ENCODE data around the gene TTC28.
"Not testable (repeated sequence)": the region's sequence is repeated elsewhere in the genome, so short reads cannot be mapped to it uniquely, and the experiment has no call there.

The TTC28 gene

DNA sequence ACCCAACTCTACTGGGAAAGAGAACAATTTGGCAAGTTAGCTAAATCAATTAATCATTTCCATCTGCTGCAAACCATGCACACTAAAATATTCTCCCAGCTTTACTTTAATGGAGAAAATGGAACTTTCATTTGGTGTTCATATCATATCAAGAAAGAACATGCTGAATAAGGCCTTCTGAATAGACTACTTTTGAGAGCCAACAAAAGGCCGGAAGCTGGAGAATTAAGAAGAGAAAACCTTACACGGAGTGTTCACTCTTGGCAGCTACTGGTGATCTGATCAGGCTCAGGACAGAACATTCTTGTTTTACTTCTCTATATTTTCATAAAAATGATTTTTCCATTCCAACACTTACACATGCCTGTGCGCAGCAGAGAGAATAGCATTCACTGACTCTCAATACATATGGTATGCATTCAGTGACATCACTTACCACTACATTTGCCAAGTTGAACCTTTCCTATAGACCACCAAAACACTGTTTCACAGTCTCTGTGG, 165.3 kb downstream of the TTC28 start:
- H3K4me1 ChIP-seq (ENCODE audit: insufficient read depth, insufficient read length) = no peaks in the 10 kb centered on the region
- H3K36me3 ChIP-seq (ENCODE audit: insufficient read depth, insufficient read length, low read length) = no peaks in the 10 kb centered on the region
- H3K9me3 ChIP-seq (ENCODE audit: insufficient read depth, low read length) = no peaks in the 10 kb centered on the region
- H3K4me3 ChIP-seq (ENCODE audit: insufficient read length, low read depth) = no peak overlapping the region
- no peak overlapping the region for H3K9ac ChIP-seq (ENCODE audit: insufficient read length, low read depth)
- DNase-seq (ENCODE audit: low read depth, low spot score) = no peak
- TF ChIP-seq SUZ12 (IDR thresholded peaks at IDR 0.05; ENCODE audit: extremely low read depth, insufficient read depth, insufficient read length) (no peak), ZNF274 (IDR thresholded peaks at IDR 0.05; ENCODE audit: low read depth, low read length) (no peak), YY1 (IDR thresholded peaks at IDR 0.05; ENCODE audit: insufficient read depth, insufficient read length) (no peak)
- H3K27me3 ChIP-seq (ENCODE audit: insufficient read depth, insufficient read length) = no peaks in the 10 kb centered on the region

DNA sequence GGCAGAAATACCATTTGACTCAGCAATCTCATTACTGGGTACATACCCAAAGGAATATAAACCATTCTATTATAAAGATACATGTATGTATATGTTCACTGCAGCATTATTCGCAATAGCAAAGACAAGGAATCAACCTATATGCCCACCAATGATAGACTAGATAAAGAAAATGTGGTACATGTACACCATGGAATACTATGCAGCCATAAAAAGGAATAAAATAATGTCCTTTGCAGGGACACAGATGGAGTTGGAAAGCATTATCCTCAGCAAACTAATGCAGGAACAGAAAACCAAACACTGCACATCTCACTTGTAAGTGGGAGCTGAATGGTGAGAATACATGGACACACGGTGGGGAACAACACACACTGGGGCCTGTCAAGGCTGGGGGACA, 167.3 kb downstream of the TTC28 start:
- H3K27me3 ChIP-seq (ENCODE audit: insufficient read depth, insufficient read length); H3K9me3 ChIP-seq (ENCODE audit: insufficient read depth, low read length); H3K9ac ChIP-seq (ENCODE audit: insufficient read length, low read depth); H3K36me3 ChIP-seq (ENCODE audit: insufficient read depth, insufficient read length, low read length); H3K4me1 ChIP-seq (ENCODE audit: insufficient read depth, insufficient read length); H3K4me3 ChIP-seq (ENCODE audit: insufficient read length, low read depth); DNase-seq (ENCODE audit: low read depth, low spot score): not testable (repeated sequence)

DNA sequence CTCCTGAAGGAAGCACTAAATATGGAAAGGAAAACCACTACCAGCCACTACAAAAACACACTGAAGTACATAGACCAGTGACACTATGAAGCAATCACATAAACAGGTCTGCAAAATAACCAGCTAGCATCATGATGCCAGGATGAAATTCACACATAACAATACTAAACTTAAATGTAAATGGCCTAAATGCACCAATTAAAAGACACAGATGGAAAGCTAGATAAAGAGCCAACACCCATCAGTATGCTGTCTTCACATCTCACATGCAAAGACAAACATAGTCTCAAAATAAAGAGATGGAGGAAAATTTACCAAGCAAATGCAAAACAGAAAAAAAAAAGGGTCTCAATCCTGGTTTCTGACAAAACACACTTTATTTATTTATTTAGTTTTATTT, 171.7 kb downstream of the TTC28 start:
- Histone ChIP-seq H3K4me1 (ENCODE audit: insufficient read depth, insufficient read length) (no peaks in the 10 kb centered on the region), H3K36me3 (ENCODE audit: insufficient read depth, insufficient read length, low read length) (no peaks in the 10 kb centered on the region), H3K9ac (ENCODE audit: insufficient read length, low read depth) (no peak overlapping the region), H3K9me3 (ENCODE audit: insufficient read depth, low read length) (no peaks in the 10 kb centered on the region), H3K4me3 (ENCODE audit: insufficient read length, low read depth) (no peak overlapping the region), H3K27me3 (ENCODE audit: insufficient read depth, insufficient read length) (no peaks in the 10 kb centered on the region)
- TF ChIP-seq SUZ12 (IDR thresholded peaks at IDR 0.05; ENCODE audit: extremely low read depth, insufficient read depth, insufficient read length) = no peak
- no peak for TF ChIP-seq ZNF274 (IDR thresholded peaks at IDR 0.05; ENCODE audit: low read depth, low read length)
- TF ChIP-seq YY1 (IDR thresholded peaks at IDR 0.05; ENCODE audit: insufficient read depth, insufficient read length) = no peak
- DNase-seq (ENCODE audit: low read depth, low spot score) = no peak

DNA sequence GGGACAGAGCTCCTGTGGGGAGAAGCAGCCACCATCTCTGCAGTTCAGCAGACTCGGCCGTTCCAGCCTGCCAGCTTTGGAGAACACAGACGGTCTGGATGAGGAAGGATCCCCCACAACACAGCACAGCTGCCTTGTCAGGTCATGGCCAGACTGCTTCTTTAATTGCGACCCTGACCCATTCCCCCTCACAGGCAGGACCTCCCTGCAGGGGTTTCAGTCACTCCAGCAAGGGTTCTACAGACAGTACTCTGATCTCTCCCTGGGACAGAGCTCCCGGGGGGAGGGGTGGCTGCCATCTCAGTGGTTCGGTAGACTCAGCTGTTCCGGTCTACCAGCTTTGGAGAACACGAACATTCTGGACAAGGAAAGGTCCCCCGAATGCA, 173.5 kb downstream of the TTC28 start:
- no peaks in the 10 kb centered on the region for H3K27me3 ChIP-seq (ENCODE audit: insufficient read depth, insufficient read length)
- no peak overlapping the region for H3K9ac ChIP-seq (ENCODE audit: insufficient read length, low read depth)
- H3K36me3 ChIP-seq (ENCODE audit: insufficient read depth, insufficient read length, low read length) = no peaks in the 10 kb centered on the region
- no peak overlapping the region for H3K4me3 ChIP-seq (ENCODE audit: insufficient read length, low read depth)
- no peak for DNase-seq (ENCODE audit: low read depth, low spot score)
- H3K4me1 ChIP-seq (ENCODE audit: insufficient read depth, insufficient read length) = no peaks in the 10 kb centered on the region
- no peak for TF ChIP-seq SUZ12 (IDR thresholded peaks at IDR 0.05; ENCODE audit: extremely low read depth, insufficient read depth, insufficient read length)
- no peak for TF ChIP-seq ZNF274 (IDR thresholded peaks at IDR 0.05; ENCODE audit: low read depth, low read length)
- no peak for TF ChIP-seq YY1 (IDR thresholded peaks at IDR 0.05; ENCODE audit: insufficient read depth, insufficient read length)
- H3K9me3 ChIP-seq (ENCODE audit: insufficient read depth, low read length) = no peaks in the 10 kb centered on the region

DNA sequence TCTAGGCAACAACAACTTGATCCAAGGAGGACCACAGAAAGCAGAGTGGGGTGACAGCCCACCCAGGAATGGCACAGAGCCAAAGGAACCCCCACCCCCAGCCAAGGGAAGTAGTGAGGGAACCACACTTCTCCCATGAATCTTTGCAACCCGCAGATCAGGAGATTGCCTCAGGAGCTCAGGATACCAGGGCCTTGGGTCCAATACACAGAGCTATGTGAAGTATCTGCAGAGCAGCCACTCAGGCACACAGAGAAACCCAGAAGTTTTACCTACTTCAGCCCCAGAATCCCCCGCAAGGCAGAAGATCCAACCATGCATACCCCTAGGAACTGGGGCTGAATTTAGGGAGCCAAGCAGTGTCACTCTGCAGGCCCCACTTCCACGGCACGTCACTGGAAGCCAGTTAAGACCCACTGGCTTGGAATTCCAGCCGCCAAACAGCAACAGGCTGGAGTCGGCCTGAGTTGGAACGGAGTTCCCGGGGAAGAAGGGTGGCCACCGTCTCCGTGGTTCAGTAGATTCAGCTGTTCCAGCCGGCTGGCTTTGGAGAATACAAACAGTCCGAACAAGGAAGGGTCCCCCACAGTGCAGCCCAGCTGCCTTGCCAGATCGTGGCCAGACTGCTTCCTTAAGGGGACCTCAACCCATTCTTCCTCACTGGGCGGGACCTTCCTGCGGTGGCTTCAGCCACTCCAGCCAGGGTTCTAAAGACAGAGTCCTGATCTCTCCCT, 174.1 kb downstream of the TTC28 start:
- Histone ChIP-seq H3K27me3 (ENCODE audit: insufficient read depth, insufficient read length) (no peaks in the 10 kb centered on the region), H3K36me3 (ENCODE audit: insufficient read depth, insufficient read length, low read length) (no peaks in the 10 kb centered on the region), H3K4me1 (ENCODE audit: insufficient read depth, insufficient read length) (no peaks in the 10 kb centered on the region), H3K4me3 (ENCODE audit: insufficient read length, low read depth) (no peak overlapping the region), H3K9ac (ENCODE audit: insufficient read length, low read depth) (no peak overlapping the region), H3K9me3 (ENCODE audit: insufficient read depth, low read length) (no peaks in the 10 kb centered on the region)
- no peak for TF ChIP-seq YY1 (IDR thresholded peaks at IDR 0.05; ENCODE audit: insufficient read depth, insufficient read length)
- no peak for TF ChIP-seq SUZ12 (IDR thresholded peaks at IDR 0.05; ENCODE audit: extremely low read depth, insufficient read depth, insufficient read length)
- no peak for TF ChIP-seq ZNF274 (IDR thresholded peaks at IDR 0.05; ENCODE audit: low read depth, low read length)
- no peak for DNase-seq (ENCODE audit: low read depth, low spot score)

DNA sequence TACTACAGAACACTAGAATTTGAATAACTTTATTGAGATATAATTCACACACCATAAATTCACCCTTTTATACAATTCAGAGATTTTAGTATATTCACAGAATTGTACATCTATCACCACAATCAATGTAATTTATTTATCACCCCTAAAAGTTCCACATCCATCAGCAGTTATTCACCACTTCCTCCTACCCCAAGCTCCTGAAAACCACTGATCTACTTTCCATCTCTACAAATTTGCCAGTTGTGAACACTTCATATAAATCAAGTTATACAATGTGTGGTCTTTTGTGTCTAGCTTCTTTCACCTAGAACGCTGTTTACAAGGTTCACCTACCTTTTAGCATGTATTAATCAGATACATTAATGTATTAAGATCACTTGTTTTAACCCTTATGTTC, 179.6 kb downstream of the TTC28 start:
- H3K9ac ChIP-seq (ENCODE audit: insufficient read length, low read depth) = no peak overlapping the region
- H3K9me3 ChIP-seq (ENCODE audit: insufficient read depth, low read length) = no peaks in the 10 kb centered on the region
- TF ChIP-seq SUZ12 (IDR thresholded peaks at IDR 0.05; ENCODE audit: extremely low read depth, insufficient read depth, insufficient read length) = no peak
- TF ChIP-seq YY1 (IDR thresholded peaks at IDR 0.05; ENCODE audit: insufficient read depth, insufficient read length) = no peak
- no peak for TF ChIP-seq ZNF274 (IDR thresholded peaks at IDR 0.05; ENCODE audit: low read depth, low read length)
- no peak overlapping the region for H3K4me3 ChIP-seq (ENCODE audit: insufficient read length, low read depth)
- no peaks in the 10 kb centered on the region for H3K27me3 ChIP-seq (ENCODE audit: insufficient read depth, insufficient read length)
- H3K4me1 ChIP-seq (ENCODE audit: insufficient read depth, insufficient read length) = no peaks in the 10 kb centered on the region
- no peaks in the 10 kb centered on the region for H3K36me3 ChIP-seq (ENCODE audit: insufficient read depth, insufficient read length, low read length)
- DNase-seq (ENCODE audit: low read depth, low spot score) = no peak

DNA sequence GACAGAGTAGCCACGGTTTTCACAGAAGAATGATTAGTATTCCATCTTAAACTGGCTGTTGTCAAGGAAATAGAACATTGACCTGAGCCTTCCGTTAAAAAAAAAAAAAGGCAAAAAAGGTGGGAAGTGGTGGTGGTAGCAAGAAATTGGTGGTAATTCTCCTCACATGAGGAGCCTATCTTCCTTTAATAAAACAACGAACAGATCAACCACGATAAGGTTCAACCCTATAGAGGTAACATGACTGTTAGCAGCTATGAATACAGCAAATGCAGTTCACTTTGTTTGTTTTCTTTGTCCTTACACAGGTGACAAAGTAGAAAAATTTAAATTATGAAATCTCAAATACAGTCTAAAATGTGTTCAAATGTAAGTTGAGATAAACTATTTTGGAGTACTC, 181.6 kb downstream of the TTC28 start:
- no peaks in the 10 kb centered on the region for H3K9me3 ChIP-seq (ENCODE audit: insufficient read depth, low read length)
- TF ChIP-seq SUZ12 (IDR thresholded peaks at IDR 0.05; ENCODE audit: extremely low read depth, insufficient read depth, insufficient read length) = no peak
- TF ChIP-seq ZNF274 (IDR thresholded peaks at IDR 0.05; ENCODE audit: low read depth, low read length) = no peak
- no peak for TF ChIP-seq YY1 (IDR thresholded peaks at IDR 0.05; ENCODE audit: insufficient read depth, insufficient read length)
- H3K4me1 ChIP-seq (ENCODE audit: insufficient read depth, insufficient read length) = no peaks in the 10 kb centered on the region
- H3K36me3 ChIP-seq (ENCODE audit: insufficient read depth, insufficient read length, low read length) = no peaks in the 10 kb centered on the region
- no peaks in the 10 kb centered on the region for H3K27me3 ChIP-seq (ENCODE audit: insufficient read depth, insufficient read length)
- DNase-seq (ENCODE audit: low read depth, low spot score) = no peak
- H3K9ac ChIP-seq (ENCODE audit: insufficient read length, low read depth) = no peak overlapping the region
- no peak overlapping the region for H3K4me3 ChIP-seq (ENCODE audit: insufficient read length, low read depth)
